GM18505 (cell line): ENCODE results near the gene TKFC.

ENCODE experiments used
- ATAC-seq: cut with Tn5 transposase; IDR thresholded peaks from one replicate; pipeline ENCODE4 v1.9.1; 2021; ENCODE audit not compliant: unreplicated experiment
- POLR2A ChIP-seq: IDR thresholded peaks from 4 replicates; pipeline ENCODE4 v1.6.1; 2011; ENCODE audit warnings: borderline replicate concordance; ENCODE audit not compliant: insufficient read depth, insufficient read length; ENCODE audit errors: extremely low read depth

The TKFC gene

GRCh38 chr11:61343792-61344745 is 11.0 kb downstream of the TKFC start:
- ATAC-seq, result no peak
- no peak for TF ChIP-seq POLR2A

GRCh38 chr11:61345170-61345610 is 12.2 kb downstream of the TKFC start:
- no peak for ATAC-seq
- TF ChIP-seq POLR2A, result no peak

- peak; percentile 24 for TF ChIP-seq POLR2A
- ATAC-seq, result no peak
Observed at GRCh38 chr11:61345954-61346843, 13.2 kb downstream of the TKFC start.

GRCh38 chr11:61347916-61348461 is 15.0 kb downstream of the TKFC start:
- no peak for ATAC-seq
- TF ChIP-seq POLR2A, result no peak

GRCh38 chr11:61349189-61349751 is 16.2 kb downstream of the TKFC start:
- TF ChIP-seq POLR2A, result no peak
- no peak for ATAC-seq

- no peak for TF ChIP-seq POLR2A
- ATAC-seq, result no peak
Observed at GRCh38 chr11:61349916-61350315, 16.9 kb downstream of the TKFC start.

GRCh38 chr11:61350336-61350735 is 17.3 kb downstream of the TKFC start:
- no peak for ATAC-seq
- TF ChIP-seq POLR2A, result no peak

- no peak for ATAC-seq
- TF ChIP-seq POLR2A, result no peak
Observed at GRCh38 chr11:61350803-61351202, 17.8 kb downstream of the TKFC start.

- no peak for ATAC-seq
Observed at GRCh38 chr11:61352038-61352437, 19.0 kb downstream of the TKFC start.

GRCh38 chr11:61353131-61354067 is 20.4 kb downstream of the TKFC start:
- TF ChIP-seq POLR2A, result no peak
- ATAC-seq, result no peak

More at GRCh38 chr11:61352038-61352437, 19.0 kb downstream of the TKFC start:
- TF ChIP-seq POLR2A, result no peak

- no peak for ATAC-seq
- no peak for TF ChIP-seq POLR2A
Observed at GRCh38 chr11:61354208-61354607, 21.2 kb downstream of the TKFC start.

- no peak for TF ChIP-seq POLR2A
- ATAC-seq, result no peak
Observed at GRCh38 chr11:61356706-61357105, 23.7 kb downstream of the TKFC start.
